Endothelial cell of umbilical vein (primary cell): ENCODE measurements around the gene WASL.

Experiments
- EZH2 ChIP-seq: IDR thresholded peaks from 2 replicates; pipeline ENCODE4 v1.6.1; 2012; ENCODE audit warnings: borderline replicate concordance, low read depth, mild to moderate bottlenecking, moderate library complexity, low read length, inconsistent platforms; ENCODE audit not compliant: severe bottlenecking
- JUN ChIP-seq: IDR thresholded peaks from 2 replicates; pipeline ENCODE4 v1.6.1; 2011; ENCODE audit warnings: borderline replicate concordance, low read depth; ENCODE audit not compliant: insufficient read length, insufficient read depth
- POLR2A ChIP-seq: IDR thresholded peaks from 2 replicates; pipeline ENCODE4 v1.6.1; 2012; ENCODE audit warnings: low read depth, mild to moderate bottlenecking, control low read depth, low read length
- POLR2AphosphoS5 ChIP-seq: IDR thresholded peaks from 2 replicates; pipeline ENCODE4 v1.6.1; 2012; ENCODE audit warnings: low read depth, mild to moderate bottlenecking, control low read depth, low read length, moderate library complexity; ENCODE audit not compliant: insufficient read depth
- TF ChIP-seq, protein P1 (sequence below): IDR thresholded peaks from 2 replicates; pipeline ENCODE4 v1.6.1; 2011; ENCODE audit not compliant: insufficient read depth, insufficient read length
- TF ChIP-seq, protein P2 (sequence below), 2 donors: IDR thresholded peaks; 1 replicate in 1 of 2; 2 replicates in 1 of 2; pipeline ENCODE4 v1.5.1; 2011; ENCODE audit warnings: low read length in 2 of 2, mild to moderate bottlenecking in 2 of 2, moderate library complexity in 2 of 2, control low read depth in 1 of 2, inconsistent platforms in 1 of 2, low read depth in 1 of 2; ENCODE audit not compliant: insufficient read depth in 1 of 2; ENCODE audit errors: extremely low read depth in 1 of 2

DNA sequence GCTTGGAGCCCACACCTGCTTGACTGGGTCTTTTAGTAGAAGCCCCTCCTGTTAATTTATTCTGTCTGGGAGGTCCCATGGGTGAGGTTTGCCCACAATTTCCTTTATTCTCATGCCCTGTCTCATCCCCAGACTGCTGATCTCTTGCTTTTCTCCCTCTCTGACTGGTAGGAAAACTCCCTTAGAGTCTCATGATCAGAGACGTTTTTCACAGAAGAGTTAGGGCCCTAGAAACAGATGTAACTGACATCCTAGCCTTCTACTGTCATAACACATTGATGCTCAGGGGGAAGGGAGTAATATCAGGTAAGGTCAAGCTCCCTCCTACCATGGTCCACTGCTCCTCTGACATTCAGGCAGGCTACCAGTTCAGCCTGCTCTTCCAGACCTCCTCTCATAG is 43.7 kb upstream of the WASL start:
- TF ChIP-seq, protein P1, sequence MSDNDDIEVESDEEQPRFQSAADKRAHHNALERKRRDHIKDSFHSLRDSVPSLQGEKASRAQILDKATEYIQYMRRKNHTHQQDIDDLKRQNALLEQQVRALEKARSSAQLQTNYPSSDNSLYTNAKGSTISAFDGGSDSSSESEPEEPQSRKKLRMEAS, result no peak
- TF ChIP-seq POLR2A (no peak), JUN (no peak), POLR2AphosphoS5 (no peak), EZH2 (no peak)
- TF ChIP-seq, protein P2, sequence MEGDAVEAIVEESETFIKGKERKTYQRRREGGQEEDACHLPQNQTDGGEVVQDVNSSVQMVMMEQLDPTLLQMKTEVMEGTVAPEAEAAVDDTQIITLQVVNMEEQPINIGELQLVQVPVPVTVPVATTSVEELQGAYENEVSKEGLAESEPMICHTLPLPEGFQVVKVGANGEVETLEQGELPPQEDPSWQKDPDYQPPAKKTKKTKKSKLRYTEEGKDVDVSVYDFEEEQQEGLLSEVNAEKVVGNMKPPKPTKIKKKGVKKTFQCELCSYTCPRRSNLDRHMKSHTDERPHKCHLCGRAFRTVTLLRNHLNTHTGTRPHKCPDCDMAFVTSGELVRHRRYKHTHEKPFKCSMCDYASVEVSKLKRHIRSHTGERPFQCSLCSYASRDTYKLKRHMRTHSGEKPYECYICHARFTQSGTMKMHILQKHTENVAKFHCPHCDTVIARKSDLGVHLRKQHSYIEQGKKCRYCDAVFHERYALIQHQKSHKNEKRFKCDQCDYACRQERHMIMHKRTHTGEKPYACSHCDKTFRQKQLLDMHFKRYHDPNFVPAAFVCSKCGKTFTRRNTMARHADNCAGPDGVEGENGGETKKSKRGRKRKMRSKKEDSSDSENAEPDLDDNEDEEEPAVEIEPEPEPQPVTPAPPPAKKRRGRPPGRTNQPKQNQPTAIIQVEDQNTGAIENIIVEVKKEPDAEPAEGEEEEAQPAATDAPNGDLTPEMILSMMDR (IDR thresholded peaks at IDR 0.05; ENCODE audit: extremely low read depth in 1 of 2, insufficient read depth in 1 of 2, low read depth in 1 of 2, low read length in 2 of 2), result no peak
